Measurements from ENCODE around the gene ABHD1. TPM values are rescaled to one million over a fixed set of nuclear protein-coding genes. Genes with fewer than 3 reads are reported as not detected.
"Not testable (repeated sequence)": the region's sequence is repeated elsewhere in the genome, so short reads cannot be mapped to it uniquely, and the experiment has no call there.

The ABHD1 gene
- polyA plus RNA-seq, 1 donor (not counting 4 experiments of a cell fraction or from before 2014, with no cell fraction given): not detected

GRCh38 chr2:27175330-27175729 is 51.7 kb downstream of the ABHD1 start:
- no peaks in the 10 kb centered on the region for H3K79me2 ChIP-seq (ENCODE audit: control insufficient read depth, insufficient read depth, low read length)
- H3K4me1 ChIP-seq (ENCODE audit: control insufficient read depth, extremely low read depth, insufficient read depth, low read length): no peaks in the 10 kb centered on the region
- TF ChIP-seq EZH2 (IDR thresholded peaks at IDR 0.05; ENCODE audit: low read length): no peak
- TF ChIP-seq, protein P1, sequence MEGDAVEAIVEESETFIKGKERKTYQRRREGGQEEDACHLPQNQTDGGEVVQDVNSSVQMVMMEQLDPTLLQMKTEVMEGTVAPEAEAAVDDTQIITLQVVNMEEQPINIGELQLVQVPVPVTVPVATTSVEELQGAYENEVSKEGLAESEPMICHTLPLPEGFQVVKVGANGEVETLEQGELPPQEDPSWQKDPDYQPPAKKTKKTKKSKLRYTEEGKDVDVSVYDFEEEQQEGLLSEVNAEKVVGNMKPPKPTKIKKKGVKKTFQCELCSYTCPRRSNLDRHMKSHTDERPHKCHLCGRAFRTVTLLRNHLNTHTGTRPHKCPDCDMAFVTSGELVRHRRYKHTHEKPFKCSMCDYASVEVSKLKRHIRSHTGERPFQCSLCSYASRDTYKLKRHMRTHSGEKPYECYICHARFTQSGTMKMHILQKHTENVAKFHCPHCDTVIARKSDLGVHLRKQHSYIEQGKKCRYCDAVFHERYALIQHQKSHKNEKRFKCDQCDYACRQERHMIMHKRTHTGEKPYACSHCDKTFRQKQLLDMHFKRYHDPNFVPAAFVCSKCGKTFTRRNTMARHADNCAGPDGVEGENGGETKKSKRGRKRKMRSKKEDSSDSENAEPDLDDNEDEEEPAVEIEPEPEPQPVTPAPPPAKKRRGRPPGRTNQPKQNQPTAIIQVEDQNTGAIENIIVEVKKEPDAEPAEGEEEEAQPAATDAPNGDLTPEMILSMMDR (optimal IDR thresholded peaks at IDR 0.05 in 1 of 3, IDR thresholded peaks at IDR 0.05 in 1 of 3, conservative IDR thresholded peaks at IDR 0.05 in 1 of 3; ENCODE audit: extremely low read depth in 1 of 3, insufficient read depth in 2 of 3, low read length in 3 of 3): no peak
- dilution Hi-C loops (cut with MboI; ENCODE audit: extremely low pct_ligation_motif_present, low sequenced_read_pairs): no loop called here
- no peak overlapping the region for H3K9ac ChIP-seq (ENCODE audit: control insufficient read depth, extremely low read depth, insufficient read depth, low read length)
- no peak overlapping the region for H2AFZ ChIP-seq (ENCODE audit: control insufficient read depth, low read length)
- no peaks in the 10 kb centered on the region for H3K9me3 ChIP-seq (ENCODE audit: control insufficient read depth, low read depth, low read length)
- no peak for FAIRE-seq
- no peak for DNase-seq (ENCODE audit: low read depth, low spot score)
- H4K20me1 ChIP-seq (ENCODE audit: control insufficient read depth, extremely low read depth, insufficient read depth, low read length): no peaks in the 10 kb centered on the region
- H3K4me2 ChIP-seq (ENCODE audit: control insufficient read depth, extremely low read depth, insufficient read depth, low read depth, low read length): no peak overlapping the region
- H3K27ac ChIP-seq (ENCODE audit: control insufficient read depth, insufficient read depth, low read length): no peak overlapping the region
- H3K36me3 ChIP-seq (ENCODE audit: control insufficient read depth in 2 of 2, extremely low read depth in 1 of 2, insufficient read depth in 2 of 2, low read length in 2 of 2): no peaks in the 10 kb centered on the region
- peaks cover 21% of the 10 kb centered on the region for H3K27me3 ChIP-seq (ENCODE audit: control insufficient read depth, extremely low read depth, insufficient read depth, low read length)
- H3K4me3 ChIP-seq (ENCODE audit: control insufficient read depth in 2 of 3, extremely low read depth in 1 of 3, insufficient read depth in 2 of 3, low read depth in 1 of 3, low read length in 3 of 3): no peak overlapping the region
- H3K9me1 ChIP-seq (ENCODE audit: control insufficient read depth, extremely low read depth, insufficient read depth, low read length): no peaks in the 10 kb centered on the region

DNA sequence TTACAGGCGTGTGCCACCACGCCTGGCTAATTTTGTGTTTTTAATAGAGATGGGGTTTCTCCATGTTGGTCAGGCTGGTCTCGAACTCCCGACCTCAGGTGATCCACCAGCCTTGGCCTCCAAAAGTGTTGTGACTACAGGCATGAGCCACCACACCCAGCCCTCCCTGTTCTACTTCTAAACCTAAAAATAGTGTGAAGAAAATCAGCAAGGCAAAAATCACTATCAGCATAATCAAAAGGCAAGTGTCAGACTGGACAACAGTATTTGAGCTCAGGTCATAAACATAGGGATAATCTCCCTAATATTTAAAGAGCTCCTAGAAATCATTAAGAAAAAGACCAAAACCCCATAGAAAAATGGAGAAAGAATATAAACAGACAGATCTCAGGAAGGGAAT is 52.2 kb downstream of the ABHD1 start:
- H3K79me2 ChIP-seq (ENCODE audit: control insufficient read depth, insufficient read depth, low read length); dilution Hi-C loops (cut with MboI; ENCODE audit: extremely low pct_ligation_motif_present, low sequenced_read_pairs); DNase-seq (ENCODE audit: low read depth, low spot score); H3K4me2 ChIP-seq (ENCODE audit: control insufficient read depth, extremely low read depth, insufficient read depth, low read depth, low read length); H4K20me1 ChIP-seq (ENCODE audit: control insufficient read depth, extremely low read depth, insufficient read depth, low read length); H2AFZ ChIP-seq (ENCODE audit: control insufficient read depth, low read length); FAIRE-seq; H3K27ac ChIP-seq (ENCODE audit: control insufficient read depth, insufficient read depth, low read length); H3K36me3 ChIP-seq (ENCODE audit: control insufficient read depth in 2 of 2, extremely low read depth in 1 of 2, insufficient read depth in 2 of 2, low read length in 2 of 2); H3K9me3 ChIP-seq (ENCODE audit: control insufficient read depth, low read depth, low read length); H3K4me3 ChIP-seq (ENCODE audit: control insufficient read depth in 2 of 3, extremely low read depth in 1 of 3, insufficient read depth in 2 of 3, low read depth in 1 of 3, low read length in 3 of 3); H3K9me1 ChIP-seq (ENCODE audit: control insufficient read depth, extremely low read depth, insufficient read depth, low read length); H3K9ac ChIP-seq (ENCODE audit: control insufficient read depth, extremely low read depth, insufficient read depth, low read length); H3K4me1 ChIP-seq (ENCODE audit: control insufficient read depth, extremely low read depth, insufficient read depth, low read length): not testable (repeated sequence)
- H3K27me3 ChIP-seq (ENCODE audit: control insufficient read depth, extremely low read depth, insufficient read depth, low read length): peaks cover 19% of the 10 kb centered on the region
